Peyer's patch (tissue), 4 donors: ENCODE data around the gene EYS. TPM values are rescaled to one million over a fixed set of nuclear protein-coding genes. Genes with fewer than 3 reads are reported as not detected.
"Not testable (repeated sequence)": the region's sequence is repeated elsewhere in the genome, so short reads cannot be mapped to it uniquely, and the experiment has no call there.

Experiments
- DNase-seq, 3 donors: peaks; one replicate each; pipeline ENCODE4 v3.0.0-alpha.2; 2017 to 2019
- H3K27ac ChIP-seq, 4 donors: fragments of 200-600 bp; sonication (generic); one replicate each; pipeline ENCODE4 v1.5.1; 2016 to 2019
- H3K27me3 ChIP-seq, 2 donors: fragments of 200-600 bp; sonication (generic); one replicate each; pipeline ENCODE4 v1.5.1; 2019
- H3K36me3 ChIP-seq, 3 donors: fragments of 200-600 bp; sonication (generic); one replicate each; pipeline ENCODE4 v1.5.1; 2016 to 2019
- H3K4me1 ChIP-seq, 4 donors: fragments of 200-600 bp; sonication (generic); one replicate each; pipeline ENCODE4 v1.5.1; 2016 to 2019
- H3K4me3 ChIP-seq, 4 donors: fragments of 200-600 bp; sonication (generic); 1 replicate in 3 of 4; 2 replicates in 1 of 4; pipeline ENCODE4 v1.5.1; 2016 to 2019; ENCODE audit warnings: mild to moderate bottlenecking in 1 of 4
- H3K9me3 ChIP-seq, 4 donors: fragments of 200-600 bp; sonication (generic); one replicate each; pipeline ENCODE4 v1.5.1; 2016 to 2019; ENCODE audit warnings: mild to moderate bottlenecking in 1 of 4
- POLR2A ChIP-seq, 2 donors: fragments of 450-650 bp; IDR thresholded peaks; one replicate each; pipeline ENCODE4 v1.5.1; 2017; ENCODE audit warnings: antibody characterized with exemption in 2 of 2, mild to moderate bottlenecking in 2 of 2, moderate library complexity in 2 of 2
- total RNA-seq, 4 donors: library from RNA; depleted of rRNA; stranded (reverse); fragments of >200 nt; gene quantifications; one replicate each; pipeline ENCODE4 v1.1.0, GENCODE V29; 2016
- TF ChIP-seq, protein P1 (sequence below), 6 experiments: fragments of 450-650 bp in 4 of 6; fragments of 200-600 bp in 2 of 6; sonication (generic) in 1 of 6; IDR thresholded peaks; one replicate each; pipeline ENCODE4 v1.5.1; 2017 to 2019; ENCODE audit warnings: antibody characterized with exemption in 6 of 6, mild to moderate bottlenecking in 3 of 6, moderate library complexity in 1 of 6

EYS gene
- total RNA-seq, 4 donors from 2014 or later = 0.13 to 1.5 (median 0.35) TPM; not detected in 1

GRCh38 chr6:65524232-65524631 is 182.8 kb downstream of the EYS start:
- TF ChIP-seq POLR2A (IDR thresholded peaks at IDR 0.05) = no peak
- TF ChIP-seq, protein P1, sequence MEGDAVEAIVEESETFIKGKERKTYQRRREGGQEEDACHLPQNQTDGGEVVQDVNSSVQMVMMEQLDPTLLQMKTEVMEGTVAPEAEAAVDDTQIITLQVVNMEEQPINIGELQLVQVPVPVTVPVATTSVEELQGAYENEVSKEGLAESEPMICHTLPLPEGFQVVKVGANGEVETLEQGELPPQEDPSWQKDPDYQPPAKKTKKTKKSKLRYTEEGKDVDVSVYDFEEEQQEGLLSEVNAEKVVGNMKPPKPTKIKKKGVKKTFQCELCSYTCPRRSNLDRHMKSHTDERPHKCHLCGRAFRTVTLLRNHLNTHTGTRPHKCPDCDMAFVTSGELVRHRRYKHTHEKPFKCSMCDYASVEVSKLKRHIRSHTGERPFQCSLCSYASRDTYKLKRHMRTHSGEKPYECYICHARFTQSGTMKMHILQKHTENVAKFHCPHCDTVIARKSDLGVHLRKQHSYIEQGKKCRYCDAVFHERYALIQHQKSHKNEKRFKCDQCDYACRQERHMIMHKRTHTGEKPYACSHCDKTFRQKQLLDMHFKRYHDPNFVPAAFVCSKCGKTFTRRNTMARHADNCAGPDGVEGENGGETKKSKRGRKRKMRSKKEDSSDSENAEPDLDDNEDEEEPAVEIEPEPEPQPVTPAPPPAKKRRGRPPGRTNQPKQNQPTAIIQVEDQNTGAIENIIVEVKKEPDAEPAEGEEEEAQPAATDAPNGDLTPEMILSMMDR (IDR thresholded peaks at IDR 0.05) = no peak
- Histone ChIP-seq H3K27me3 (no peaks in the 10 kb centered on the region), H3K36me3 (no peaks in the 10 kb centered on the region), H3K4me3 (no peak overlapping the region), H3K27ac (no peak overlapping the region), H3K4me1 (no peaks in the 10 kb centered on the region), H3K9me3 (no peaks in the 10 kb centered on the region)
- no peak for DNase-seq

GRCh38 chr6:65505736-65506135 is 201.3 kb downstream of the EYS start:
- H3K4me3 ChIP-seq = no peak overlapping the region
- no peaks in the 10 kb centered on the region for H3K27me3 ChIP-seq
- no peak for TF ChIP-seq POLR2A (IDR thresholded peaks at IDR 0.05)
- TF ChIP-seq, protein P1 (IDR thresholded peaks at IDR 0.05) = no peak
- H3K9me3 ChIP-seq = no peaks in the 10 kb centered on the region
- no peak overlapping the region for H3K27ac ChIP-seq
- H3K36me3 ChIP-seq = no peaks in the 10 kb centered on the region
- no peaks in the 10 kb centered on the region for H3K4me1 ChIP-seq
- DNase-seq = no peak

DNA sequence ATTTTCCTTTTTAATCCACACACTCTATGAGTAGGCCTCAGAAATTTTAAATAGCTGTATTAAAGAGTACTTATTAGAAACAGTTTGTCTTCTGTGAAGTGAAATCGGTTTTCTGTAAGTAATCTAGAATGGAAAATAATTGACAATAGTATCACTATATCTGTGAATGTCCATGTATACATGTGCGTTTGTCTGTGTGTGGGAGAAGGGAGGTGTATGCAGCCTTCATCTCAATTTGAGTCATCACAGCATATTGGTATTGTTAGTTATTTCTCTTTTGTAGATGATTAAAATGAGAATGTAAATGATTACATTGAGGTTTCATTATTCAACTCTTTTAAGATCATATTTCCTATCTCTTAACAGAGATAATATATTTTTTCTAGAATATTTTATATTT is 206.0 kb downstream of the EYS start:
- no peak for TF ChIP-seq POLR2A (IDR thresholded peaks at IDR 0.05)
- TF ChIP-seq, protein P1 (IDR thresholded peaks at IDR 0.05) = no peak
- Histone ChIP-seq H3K4me3 (no peak overlapping the region), H3K9me3 (no peaks in the 10 kb centered on the region)

DNA sequence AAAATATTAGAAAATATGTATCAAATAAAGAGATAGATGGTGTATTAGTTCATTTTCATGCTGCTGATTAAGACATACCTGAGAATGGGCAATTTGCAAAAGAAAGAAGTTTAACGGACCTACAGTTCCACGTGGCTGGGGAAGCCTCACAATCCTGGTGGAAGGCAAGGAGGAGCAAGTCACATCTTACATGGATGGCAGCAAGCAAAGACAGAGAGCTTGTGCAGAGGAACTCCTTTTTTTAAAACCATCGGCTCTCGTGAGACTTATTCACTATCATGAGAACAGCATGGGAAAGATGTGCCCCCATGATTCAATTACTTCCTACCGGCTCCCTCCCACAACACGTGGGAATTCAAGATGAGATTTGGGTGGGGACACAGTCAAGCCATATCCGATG is 223.4 kb downstream of the EYS start:
- H3K27ac ChIP-seq, H3K4me3 ChIP-seq, H3K9me3 ChIP-seq, DNase-seq, H3K36me3 ChIP-seq, H3K27me3 ChIP-seq, H3K4me1 ChIP-seq: not testable (repeated sequence)

More for the DNA sequence above, 206.0 kb downstream of the EYS start:
- Histone ChIP-seq H3K27ac (no peak overlapping the region), H3K36me3 (no peaks in the 10 kb centered on the region), H3K27me3 (no peaks in the 10 kb centered on the region), H3K4me1 (no peaks in the 10 kb centered on the region)
- no peak for DNase-seq

DNA sequence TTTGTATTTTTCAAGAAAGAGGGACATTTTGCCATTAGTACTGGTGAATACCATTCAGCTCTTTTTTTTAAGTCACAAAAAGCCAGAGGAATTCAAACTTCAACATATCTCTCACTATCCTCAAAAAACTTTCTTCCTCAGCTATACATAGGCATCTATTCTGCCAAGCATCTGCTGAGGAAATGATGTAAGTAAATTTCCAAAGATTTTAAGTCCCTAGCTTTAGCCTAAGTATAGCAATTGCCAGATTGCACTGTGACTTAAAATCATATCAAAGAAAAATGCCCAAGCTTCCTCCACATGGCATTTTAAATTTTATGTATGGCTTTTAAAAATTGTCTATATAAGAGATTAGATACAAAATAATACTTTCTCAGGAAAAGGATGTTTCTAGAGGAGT is 237.4 kb downstream of the EYS start:
- H3K4me1 ChIP-seq = no peaks in the 10 kb centered on the region
- DNase-seq = no peak
- TF ChIP-seq POLR2A (IDR thresholded peaks at IDR 0.05) = no peak
- TF ChIP-seq, protein P1 (IDR thresholded peaks at IDR 0.05) = no peak
- H3K27ac ChIP-seq = no peak overlapping the region
- no peak overlapping the region for H3K4me3 ChIP-seq
- no peaks in the 10 kb centered on the region for H3K36me3 ChIP-seq
- no peaks in the 10 kb centered on the region for H3K27me3 ChIP-seq
- H3K9me3 ChIP-seq = no peaks in the 10 kb centered on the region

DNA sequence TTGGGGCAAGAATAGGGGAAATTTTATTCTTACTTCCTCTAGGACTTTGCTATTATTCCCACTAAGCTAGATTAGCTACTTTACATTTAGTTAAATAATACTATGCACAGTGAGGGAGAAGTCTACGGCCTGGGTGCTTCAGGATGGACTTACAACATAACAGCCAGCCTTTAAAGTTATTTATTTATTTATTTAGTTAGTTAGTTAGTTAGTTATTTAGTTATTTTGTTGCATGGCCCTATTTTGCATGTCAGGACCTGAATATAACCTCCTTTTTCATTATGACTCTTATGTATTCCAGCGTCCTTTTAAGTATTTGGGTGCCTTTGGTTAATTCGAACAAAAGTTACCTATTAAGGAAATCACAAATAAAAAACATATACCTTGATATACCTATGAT is 238.7 kb downstream of the EYS start:
- H3K27ac ChIP-seq = no peak overlapping the region
- H3K4me3 ChIP-seq = no peak overlapping the region
- no peaks in the 10 kb centered on the region for H3K9me3 ChIP-seq
- H3K4me1 ChIP-seq = no peaks in the 10 kb centered on the region
- no peak for TF ChIP-seq POLR2A (IDR thresholded peaks at IDR 0.05)
- TF ChIP-seq, protein P1 (IDR thresholded peaks at IDR 0.05) = no peak
- H3K27me3 ChIP-seq = no peaks in the 10 kb centered on the region
- no peak for DNase-seq
- H3K36me3 ChIP-seq = no peaks in the 10 kb centered on the region
